ENCODE measurements around the gene PCDHA8.
"Not testable (repeated sequence)": the region's sequence is repeated elsewhere in the genome, so short reads cannot be mapped to it uniquely, and the experiment has no call there.

PCDHA8 gene

GRCh38 chr5:140870221-140871201 lies 29.5 kb downstream of the PCDHA8 start:
- no peak for DNase-seq

GRCh38 chr5:140875085-140876065 lies 34.4 kb downstream of the PCDHA8 start, which contains the start of gene PCDHA12:
TSS of gene PCDHA12 (plus strand) at chr5:140875308. CDS start at chr5:140875473, 165 bp downstream.
- DNase-seq, result no peak

- DNase-seq, result not testable (repeated sequence)
These were observed 35.7 kb downstream of the PCDHA8 start for GRCh38 chr5:140876541-140877261.

GRCh38 chr5:140877262-140877581 lies 36.2 kb downstream of the PCDHA8 start:
- no peak for DNase-seq

DNA sequence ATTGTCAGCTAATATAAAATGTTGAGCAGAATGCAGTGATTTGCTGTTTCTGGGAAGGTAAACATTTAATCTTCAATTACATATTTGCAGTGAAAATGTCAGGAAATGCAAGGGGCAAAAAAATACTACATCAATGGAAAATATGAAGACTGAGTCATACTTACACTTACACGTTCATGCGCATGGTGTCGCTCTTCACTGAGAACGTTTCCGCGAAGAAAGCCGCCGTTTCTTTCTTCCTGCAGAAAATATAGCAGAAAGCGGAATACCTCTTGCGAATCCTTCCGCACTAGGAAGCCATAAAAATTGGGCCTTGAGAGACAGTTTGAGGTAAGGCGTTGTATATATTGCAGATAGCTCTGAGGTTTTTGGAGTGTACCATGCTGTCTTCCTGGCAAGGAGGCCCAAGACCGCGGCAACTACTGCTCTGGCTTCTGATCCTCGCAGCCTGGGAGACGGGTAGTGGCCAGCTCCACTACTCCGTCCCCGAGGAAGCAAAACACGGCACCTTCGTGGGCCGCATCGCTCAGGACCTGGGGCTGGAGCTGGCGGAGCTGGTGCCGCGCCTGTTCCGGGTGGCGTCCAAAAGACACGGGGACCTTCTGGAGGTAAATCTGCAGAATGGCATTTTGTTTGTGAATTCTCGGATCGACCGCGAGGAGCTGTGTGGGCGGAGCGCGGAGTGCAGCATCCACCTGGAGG lies 41.1 kb downstream of the PCDHA8 start, which contains the start of gene PCDHA13:
Gene PCDHA13, plus strand, starts transcription at position 236 of the 702 bp plus-strand sequence. Its CDS starts 145 bp downstream, at position 381.
- DNase-seq, result no peak

DNA sequence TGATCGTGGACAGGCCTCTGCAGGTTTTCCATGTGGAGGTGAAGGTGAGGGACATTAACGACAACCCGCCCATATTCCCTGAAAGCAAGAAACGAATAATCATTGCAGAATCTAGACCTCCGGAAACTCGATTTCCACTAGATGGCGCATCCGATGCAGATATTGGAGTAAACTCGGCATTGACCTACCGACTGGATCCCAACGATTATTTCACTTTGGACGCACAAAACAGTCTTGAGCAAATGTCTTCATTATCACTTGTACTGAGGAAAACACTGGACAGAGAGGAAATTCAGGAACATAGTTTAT lies 41.6 kb downstream of the PCDHA8 start:
- DNase-seq, result no peak

DNA sequence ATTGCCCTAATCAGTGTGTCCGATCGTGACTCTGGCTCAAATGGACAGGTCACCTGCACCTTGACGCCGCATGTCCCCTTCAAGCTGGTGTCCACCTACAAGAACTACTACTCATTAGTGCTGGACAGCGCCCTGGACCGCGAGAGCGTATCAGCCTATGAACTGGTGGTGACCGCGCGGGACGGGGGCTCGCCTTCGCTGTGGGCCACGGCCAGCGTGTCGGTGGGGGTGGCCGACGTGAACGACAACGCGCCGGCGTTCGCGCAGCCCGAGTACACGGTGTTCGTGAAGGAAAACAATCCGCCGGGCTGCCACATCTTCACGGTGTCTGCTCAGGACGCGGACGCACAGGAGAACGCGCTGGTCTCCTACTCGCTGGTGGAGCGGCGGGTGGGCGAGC lies 42.4 kb downstream of the PCDHA8 start:
- DNase-seq, result no peak

GRCh38 chr5:140883927-140884697 lies 43.1 kb downstream of the PCDHA8 start:
- DNase-seq, result no peak
